Ascending aorta (tissue), 2 donors: ENCODE results near the gene MORN3. TPM values are rescaled to one million over a fixed set of nuclear protein-coding genes. Genes with fewer than 3 reads are reported as not detected.

Experiments used
- DNase-seq, 2 donors: peaks; one replicate each; pipeline ENCODE4 v3.0.0-alpha.2; 2019; ENCODE audit warnings: low spot score in 2 of 2
- H3K27ac ChIP-seq, 2 donors: fragments of 200-600 bp; sonication (generic); one replicate each; pipeline ENCODE4 v1.5.1; 2016 to 2017; ENCODE audit warnings: mild to moderate bottlenecking in 1 of 2
- H3K27me3 ChIP-seq: fragments of 200-600 bp; sonication (generic); one replicate; pipeline ENCODE4 v1.5.1; 2017
- H3K36me3 ChIP-seq, 2 donors: fragments of 200-600 bp; sonication (generic); one replicate each; pipeline ENCODE4 v1.5.1; 2016
- H3K4me1 ChIP-seq, 2 donors: fragments of 200-600 bp; sonication (generic); one replicate each; pipeline ENCODE4 v1.5.1; 2016 to 2017; ENCODE audit warnings: mild to moderate bottlenecking in 1 of 2
- H3K4me3 ChIP-seq, 2 donors: fragments of 200-600 bp; sonication (generic); one replicate each; pipeline ENCODE4 v1.5.1; 2016 to 2017; ENCODE audit warnings: mild to moderate bottlenecking in 1 of 2
- H3K9me3 ChIP-seq, 2 donors: fragments of 200-600 bp; sonication (generic); one replicate each; pipeline ENCODE4 v1.5.1; 2016
- intact Hi-C: fragments of 100-400 bp; cut with DNase I; formaldehyde crosslinking; loops from one replicate; pipeline ENCODE4 v1.15.1; 2023
- total RNA-seq: library from RNA; depleted of rRNA; stranded (reverse); fragments of >200 nt; gene quantifications from one replicate; pipeline ENCODE4 v1.1.0, GENCODE V29; 2016
- TF ChIP-seq, protein P1 (sequence below), 3 experiments: fragments of 200-600 bp in 2 of 3; fragments of 450-650 bp in 1 of 3; sonication (generic) in 2 of 3; IDR thresholded peaks; one replicate each; pipeline ENCODE4 v1.5.1; 2016 to 2019; ENCODE audit warnings: antibody characterized with exemption in 3 of 3, mild to moderate bottlenecking in 1 of 3, moderate library complexity in 1 of 3

MORN3 gene
- total RNA-seq, 1 donor from 2014 or later: not detected

DNA sequence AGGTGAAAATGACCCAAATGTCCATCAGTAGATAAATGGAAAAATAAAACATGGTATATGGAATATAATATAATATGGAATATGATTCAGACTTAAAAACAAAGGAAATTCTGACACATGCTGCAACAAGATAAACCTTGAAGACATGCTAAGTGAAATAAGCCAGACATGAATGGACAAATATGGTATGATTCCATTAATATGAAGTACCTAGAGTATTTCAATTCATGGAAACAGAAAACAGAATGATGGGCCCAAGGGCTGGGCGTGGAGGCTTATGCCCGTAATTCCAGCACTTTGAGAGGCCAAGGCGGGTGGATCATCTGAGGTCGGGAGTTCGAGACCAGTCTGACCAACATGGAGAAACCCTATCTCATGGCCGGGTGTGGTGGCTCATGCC lies 65.9 kb downstream of the MORN3 start:
- no peak overlapping the region for H3K27ac ChIP-seq
- H3K36me3 ChIP-seq: no peaks in the 10 kb centered on the region
- H3K9me3 ChIP-seq: no peaks in the 10 kb centered on the region
- H3K4me1 ChIP-seq: no peaks in the 10 kb centered on the region
- intact Hi-C loops: no loop called here
- H3K4me3 ChIP-seq: no peak overlapping the region
- no peaks in the 10 kb centered on the region for H3K27me3 ChIP-seq
- no peak for DNase-seq
- TF ChIP-seq, protein P1, sequence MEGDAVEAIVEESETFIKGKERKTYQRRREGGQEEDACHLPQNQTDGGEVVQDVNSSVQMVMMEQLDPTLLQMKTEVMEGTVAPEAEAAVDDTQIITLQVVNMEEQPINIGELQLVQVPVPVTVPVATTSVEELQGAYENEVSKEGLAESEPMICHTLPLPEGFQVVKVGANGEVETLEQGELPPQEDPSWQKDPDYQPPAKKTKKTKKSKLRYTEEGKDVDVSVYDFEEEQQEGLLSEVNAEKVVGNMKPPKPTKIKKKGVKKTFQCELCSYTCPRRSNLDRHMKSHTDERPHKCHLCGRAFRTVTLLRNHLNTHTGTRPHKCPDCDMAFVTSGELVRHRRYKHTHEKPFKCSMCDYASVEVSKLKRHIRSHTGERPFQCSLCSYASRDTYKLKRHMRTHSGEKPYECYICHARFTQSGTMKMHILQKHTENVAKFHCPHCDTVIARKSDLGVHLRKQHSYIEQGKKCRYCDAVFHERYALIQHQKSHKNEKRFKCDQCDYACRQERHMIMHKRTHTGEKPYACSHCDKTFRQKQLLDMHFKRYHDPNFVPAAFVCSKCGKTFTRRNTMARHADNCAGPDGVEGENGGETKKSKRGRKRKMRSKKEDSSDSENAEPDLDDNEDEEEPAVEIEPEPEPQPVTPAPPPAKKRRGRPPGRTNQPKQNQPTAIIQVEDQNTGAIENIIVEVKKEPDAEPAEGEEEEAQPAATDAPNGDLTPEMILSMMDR (IDR thresholded peaks at IDR 0.05): no peak

DNA sequence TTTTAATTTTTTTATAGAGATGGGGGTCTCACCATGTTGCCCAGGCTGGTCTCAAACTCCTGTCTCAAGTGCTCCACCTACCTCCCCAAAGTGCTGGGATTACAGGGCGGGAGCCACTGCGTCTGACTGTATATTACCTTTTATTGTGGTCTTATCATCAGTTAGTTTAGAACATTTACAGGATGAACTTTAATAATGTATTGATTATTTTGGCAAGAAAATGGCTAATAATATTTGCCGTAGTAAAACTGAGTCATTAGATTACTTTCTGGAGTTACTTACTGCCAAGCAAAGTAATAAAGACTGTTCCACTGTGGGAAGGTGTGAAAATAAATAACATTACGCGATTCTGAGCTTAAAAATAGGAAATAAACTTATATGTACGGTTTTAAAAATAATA lies 66.7 kb downstream of the MORN3 start:
- Histone ChIP-seq H3K36me3 (no peaks in the 10 kb centered on the region), H3K27ac (no peak overlapping the region), H3K4me1 (no peaks in the 10 kb centered on the region), H3K9me3 (no peaks in the 10 kb centered on the region), H3K27me3 (no peaks in the 10 kb centered on the region), H3K4me3 (no peak overlapping the region)
- TF ChIP-seq, protein P1 (IDR thresholded peaks at IDR 0.05): no peak
- no peak for DNase-seq
- intact Hi-C loops: no loop called here

DNA sequence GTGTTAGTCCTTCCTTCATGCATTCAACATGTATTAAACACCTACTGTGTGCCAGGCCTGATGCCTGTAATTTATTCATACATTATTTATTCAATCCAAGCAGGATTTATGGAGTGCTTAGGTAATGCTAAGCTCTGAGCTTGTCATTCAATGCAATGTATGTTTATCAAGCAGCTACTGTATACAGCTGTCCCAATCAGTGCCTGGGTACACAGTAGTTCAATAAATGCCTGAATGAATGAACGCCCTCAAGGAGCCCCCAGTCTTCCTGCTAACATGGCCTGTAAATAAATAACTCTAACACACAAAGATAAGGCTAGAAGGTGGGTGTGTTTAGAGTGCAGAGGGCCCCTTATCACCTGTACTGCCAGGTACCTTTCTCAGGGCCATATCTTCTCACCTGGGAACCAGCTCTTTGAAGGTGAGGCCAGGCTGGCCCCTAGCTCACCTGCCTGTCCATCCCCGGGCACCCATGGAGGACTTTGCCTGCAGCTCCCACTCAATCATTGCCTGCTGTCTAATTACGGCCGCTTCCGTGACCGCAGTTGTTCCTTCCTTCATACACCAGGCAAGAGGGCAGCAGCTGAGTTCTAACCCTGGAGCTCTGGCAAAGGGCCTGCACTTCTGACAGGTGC lies 68.6 kb downstream of the MORN3 start:
- TF ChIP-seq, protein P1 (IDR thresholded peaks at IDR 0.05): no peak
- DNase-seq: no peak
- no peak overlapping the region for H3K4me3 ChIP-seq
- H3K4me1 ChIP-seq: no peaks in the 10 kb centered on the region
- H3K9me3 ChIP-seq: no peaks in the 10 kb centered on the region
- H3K27me3 ChIP-seq: no peaks in the 10 kb centered on the region
- no peaks in the 10 kb centered on the region for H3K36me3 ChIP-seq
- intact Hi-C loops: no loop called here
- no peak overlapping the region for H3K27ac ChIP-seq

Other genes starting within 250 kb of the MORN3 start
- gene KDM2B, start 88.6 kb downstream of the MORN3 start, total RNA-seq: 17.3 TPM
- gene ORAI1, start 43.1 kb downstream of the MORN3 start, total RNA-seq: 24.6 TPM
- 9.7 TPM for gene TMEM120B, start 43.1 kb upstream of the MORN3 start, total RNA-seq
- 1.9 TPM for gene RHOF, start 124.0 kb upstream of the MORN3 start, total RNA-seq
- 22.7 TPM for gene SETD1B, start 134.4 kb upstream of the MORN3 start, total RNA-seq
- 0.96 TPM for gene HPD, start 189.2 kb upstream of the MORN3 start, total RNA-seq
- gene PSMD9, start 219.1 kb upstream of the MORN3 start, total RNA-seq: 49.8 TPM
- 0.75 TPM for gene CFAP251, start 248.9 kb upstream of the MORN3 start, total RNA-seq